Tibial nerve (tissue), 4 donors: ENCODE results near the gene MAP1LC3B. TPM values are rescaled to one million over a fixed set of nuclear protein-coding genes. Genes with fewer than 3 reads are reported as not detected.

Experiments used
- DNase-seq, 2 donors: peaks; one replicate each; pipeline ENCODE4 v3.0.0-alpha.2; 2019; ENCODE audit warnings: low spot score in 2 of 2
- H3K27ac ChIP-seq, 4 donors: fragments of 200-600 bp; sonication (generic) in 3 of 4; one replicate each; pipeline ENCODE4 v1.5.1; 2017 to 2019; ENCODE audit warnings: mild to moderate bottlenecking in 1 of 4
- H3K27me3 ChIP-seq, 2 donors: fragments of 200-600 bp; sonication (generic) in 1 of 2; one replicate each; pipeline versions ENCODE4 v1.5.1 to v1.6.0; 2017 to 2019
- H3K36me3 ChIP-seq, 3 donors: fragments of 200-600 bp; sonication (generic); one replicate each; pipeline ENCODE4 v1.5.1; 2018 to 2019
- H3K4me1 ChIP-seq, 4 donors: fragments of 200-600 bp; sonication (generic) in 3 of 4; one replicate each; pipeline ENCODE4 v1.5.1; 2017 to 2019
- H3K4me3 ChIP-seq, 4 donors: fragments of 200-600 bp; sonication (generic) in 3 of 4; one replicate each; pipeline ENCODE4 v1.5.1; 2017 to 2019; ENCODE audit warnings: mild to moderate bottlenecking in 1 of 4, moderate library complexity in 1 of 4
- H3K9me3 ChIP-seq, 4 donors: fragments of 200-600 bp; sonication (generic) in 3 of 4; one replicate each; pipeline ENCODE4 v1.5.1; 2017 to 2019
- EP300 ChIP-seq, 2 donors: sonication (generic); formaldehyde crosslinking; IDR thresholded peaks; one replicate each; pipeline ENCODE4 v1.6.1; 2017; ENCODE audit warnings: antibody characterized with exemption in 2 of 2, mild to moderate bottlenecking in 1 of 2
- POLR2A ChIP-seq, 2 donors: fragments of 450-650 bp; IDR thresholded peaks; one replicate each; pipeline ENCODE4 v1.6.1; 2017; ENCODE audit warnings: antibody characterized with exemption in 2 of 2, mild to moderate bottlenecking in 2 of 2, moderate library complexity in 2 of 2
- WGBS, 2 donors: methylation state at CpG; one replicate each; pipeline ENCODE4 v1.1.5; 2018; 5-methylcytosine and 5-hydroxymethylcytosine counted together
- total RNA-seq, 4 donors: library from RNA; depleted of rRNA; stranded (reverse); fragments of >200 nt; gene quantifications; one replicate each; pipeline ENCODE4 v1.1.0, GENCODE V29; 2016
- TF ChIP-seq, protein P1 (sequence below), 5 experiments: fragments of 200-600 bp in 3 of 5; fragments of 450-650 bp in 2 of 5; sonication (generic) in 3 of 5; IDR thresholded peaks; one replicate each; pipeline ENCODE4 v1.5.1; 2016 to 2019; ENCODE audit warnings: antibody characterized with exemption in 5 of 5, mild to moderate bottlenecking in 3 of 5, moderate library complexity in 2 of 5

Gene MAP1LC3B
- total RNA-seq, 4 donors from 2014 or later = 60.9 to 78.1 (median 68.2) TPM

DNA sequence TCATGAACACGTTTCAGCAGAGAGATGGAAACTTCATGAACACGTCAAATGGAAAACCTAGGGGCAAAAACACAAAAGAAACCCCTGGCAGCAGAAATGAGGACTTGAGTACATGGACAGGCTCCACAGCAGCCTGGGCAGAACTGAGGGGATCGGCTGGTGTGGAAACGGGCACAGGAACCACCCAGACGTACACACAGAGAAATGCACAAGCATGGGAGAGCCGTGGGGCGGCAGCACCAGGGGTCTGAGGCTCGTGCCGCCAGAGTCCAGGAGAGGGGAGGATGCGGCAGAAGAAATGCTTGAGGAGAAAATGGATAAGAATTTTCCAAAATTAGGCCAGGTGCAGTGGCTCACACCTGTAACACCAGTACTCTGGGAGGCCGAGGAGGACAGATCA is 30.0 kb downstream of the MAP1LC3B start:
- no peak for TF ChIP-seq EP300 (IDR thresholded peaks at IDR 0.05)
- TF ChIP-seq, protein P1, sequence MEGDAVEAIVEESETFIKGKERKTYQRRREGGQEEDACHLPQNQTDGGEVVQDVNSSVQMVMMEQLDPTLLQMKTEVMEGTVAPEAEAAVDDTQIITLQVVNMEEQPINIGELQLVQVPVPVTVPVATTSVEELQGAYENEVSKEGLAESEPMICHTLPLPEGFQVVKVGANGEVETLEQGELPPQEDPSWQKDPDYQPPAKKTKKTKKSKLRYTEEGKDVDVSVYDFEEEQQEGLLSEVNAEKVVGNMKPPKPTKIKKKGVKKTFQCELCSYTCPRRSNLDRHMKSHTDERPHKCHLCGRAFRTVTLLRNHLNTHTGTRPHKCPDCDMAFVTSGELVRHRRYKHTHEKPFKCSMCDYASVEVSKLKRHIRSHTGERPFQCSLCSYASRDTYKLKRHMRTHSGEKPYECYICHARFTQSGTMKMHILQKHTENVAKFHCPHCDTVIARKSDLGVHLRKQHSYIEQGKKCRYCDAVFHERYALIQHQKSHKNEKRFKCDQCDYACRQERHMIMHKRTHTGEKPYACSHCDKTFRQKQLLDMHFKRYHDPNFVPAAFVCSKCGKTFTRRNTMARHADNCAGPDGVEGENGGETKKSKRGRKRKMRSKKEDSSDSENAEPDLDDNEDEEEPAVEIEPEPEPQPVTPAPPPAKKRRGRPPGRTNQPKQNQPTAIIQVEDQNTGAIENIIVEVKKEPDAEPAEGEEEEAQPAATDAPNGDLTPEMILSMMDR (IDR thresholded peaks at IDR 0.05) = no peak
- no peak for TF ChIP-seq POLR2A (IDR thresholded peaks at IDR 0.05)
- H3K9me3 ChIP-seq = no peaks in the 10 kb centered on the region
- H3K27me3 ChIP-seq = no peaks in the 10 kb centered on the region
- peaks cover 2 to 82% (median 11%) of the 10 kb centered on the region in 3 donors for H3K36me3 ChIP-seq
- H3K27ac ChIP-seq = no peak overlapping the region
- DNase-seq = no peak
- WGBS, 2 donors = 92 to 96% methylated on average over 11 of the region's 11 CpGs
- no peak overlapping the region for H3K4me3 ChIP-seq
- H3K4me1 ChIP-seq = no peaks in the 10 kb centered on the region

DNA sequence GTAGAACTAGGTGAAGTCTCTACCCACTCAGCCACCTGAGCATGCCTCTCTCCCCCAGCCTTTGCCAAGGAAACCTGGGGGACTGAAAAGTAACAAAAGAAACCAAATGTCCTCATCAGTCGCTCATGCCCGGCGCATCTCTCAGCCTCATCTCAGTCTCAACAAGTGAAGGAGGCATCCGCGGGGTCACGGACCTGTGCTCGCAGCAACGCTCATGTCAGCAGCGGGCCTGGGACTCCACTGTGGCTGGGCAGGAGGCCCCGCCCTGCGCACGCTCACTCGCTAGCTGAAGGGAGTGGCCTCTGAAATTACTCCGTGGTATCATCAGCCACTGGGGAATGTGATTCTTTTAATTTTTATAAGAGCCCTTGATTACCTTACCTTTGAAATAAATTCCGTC is 31.3 kb downstream of the MAP1LC3B start:
- DNase-seq = no peak
- Histone ChIP-seq H3K27me3 (no peaks in the 10 kb centered on the region), H3K36me3 (peaks cover 2 to 69% (median 11%) of the 10 kb centered on the region in 3 donors), H3K27ac (no peak overlapping the region), H3K4me3 (no peak overlapping the region), H3K4me1 (no peaks in the 10 kb centered on the region), H3K9me3 (no peaks in the 10 kb centered on the region)
- 95% methylated on average over 15 of the region's 15 CpGs for WGBS, 2 donors
- TF ChIP-seq, protein P1 (IDR thresholded peaks at IDR 0.05) = no peak
- no peak for TF ChIP-seq POLR2A (IDR thresholded peaks at IDR 0.05)
- no peak for TF ChIP-seq EP300 (IDR thresholded peaks at IDR 0.05)

DNA sequence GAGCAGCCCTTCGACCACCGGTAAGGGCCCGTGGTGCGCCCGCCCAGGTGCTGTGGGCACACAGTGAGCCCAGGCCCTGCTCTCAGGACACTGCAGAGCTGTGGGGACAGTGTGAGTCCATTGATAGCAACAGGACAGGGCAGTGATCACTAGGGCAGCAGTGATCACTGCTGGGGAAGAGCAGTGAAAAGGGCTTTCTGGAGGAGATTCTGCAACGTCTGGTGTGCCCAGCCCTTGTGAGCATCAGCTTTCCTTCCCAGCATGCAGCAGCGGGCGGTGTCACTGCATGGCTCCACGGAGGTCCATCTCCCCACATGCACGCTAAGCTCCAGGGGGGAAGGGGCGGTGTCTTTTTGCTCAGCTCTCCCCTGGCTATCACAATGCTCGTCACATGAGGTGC is 32.1 kb downstream of the MAP1LC3B start:
- 76 to 84% methylated on average over 12 of the region's 12 CpGs for WGBS, 2 donors
- Histone ChIP-seq H3K4me1 (no peaks in the 10 kb centered on the region), H3K27ac (no peak overlapping the region), H3K27me3 (no peaks in the 10 kb centered on the region), H3K4me3 (no peak overlapping the region), H3K9me3 (no peaks in the 10 kb centered on the region), H3K36me3 (peaks cover 2 to 60% (median 8%) of the 10 kb centered on the region in 3 donors)
- DNase-seq = no peak
- TF ChIP-seq EP300 (IDR thresholded peaks at IDR 0.05) (no peak), POLR2A (IDR thresholded peaks at IDR 0.05) (no peak)
- TF ChIP-seq, protein P1 (IDR thresholded peaks at IDR 0.05) = no peak

DNA sequence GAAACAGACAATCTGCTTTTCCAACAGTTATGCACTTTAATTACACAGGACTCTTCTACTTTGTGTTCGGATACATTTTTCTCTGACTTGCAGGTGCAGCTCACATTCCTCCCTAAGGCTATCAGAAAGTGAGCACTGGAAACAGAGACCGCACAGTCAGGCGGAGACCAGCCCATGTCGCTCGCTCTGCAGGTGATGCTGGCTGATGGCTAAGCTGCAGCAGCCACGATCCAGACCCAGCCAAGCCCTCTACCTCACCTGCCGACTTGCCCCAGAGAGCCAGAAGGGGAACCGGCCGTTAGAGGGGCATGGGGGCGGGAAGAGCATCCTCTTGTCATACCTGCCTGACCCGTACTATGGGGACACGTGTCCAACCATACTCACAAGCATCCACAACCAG is 33.8 kb downstream of the MAP1LC3B start:
- TF ChIP-seq EP300 (IDR thresholded peaks at IDR 0.05) = no peak
- no peak for TF ChIP-seq POLR2A (IDR thresholded peaks at IDR 0.05)
- TF ChIP-seq, protein P1 (IDR thresholded peaks at IDR 0.05) = no peak
- DNase-seq = no peak
- Histone ChIP-seq H3K9me3 (no peaks in the 10 kb centered on the region), H3K27ac (no peak overlapping the region), H3K36me3 (peaks cover 2 to 54% (median 7%) of the 10 kb centered on the region in 3 donors), H3K4me1 (no peaks in the 10 kb centered on the region), H3K4me3 (no peak overlapping the region), H3K27me3 (no peaks in the 10 kb centered on the region)
- 87 to 93% methylated on average over 12 of the region's 12 CpGs for WGBS, 2 donors

- Histone ChIP-seq H3K27ac (no peak overlapping the region), H3K27me3 (no peaks in the 10 kb centered on the region), H3K4me3 (no peak overlapping the region), H3K36me3 (peaks cover 1 to 50% (median 3%) of the 10 kb centered on the region in 3 donors), H3K9me3 (no peaks in the 10 kb centered on the region), H3K4me1 (no peaks in the 10 kb centered on the region)
- 79 to 82% methylated on average over 18 of the region's 18 CpGs for WGBS, 2 donors
- no peak for DNase-seq
- TF ChIP-seq, protein P1 (IDR thresholded peaks at IDR 0.05) = no peak
- TF ChIP-seq EP300 (IDR thresholded peaks at IDR 0.05) = no peak
- TF ChIP-seq POLR2A (IDR thresholded peaks at IDR 0.05) = no peak
Measured at GRCh38 chr16:87426423-87427215, 34.5 kb downstream of the MAP1LC3B start.
